SU-DHL-6 (cell line): ENCODE data around the gene ZDHHC4.

Experiments used
- H2AFZ ChIP-seq: fragments of 200-600 bp; sonication (generic); 2 replicates; pipeline ENCODE4 v1.6.1; 2014; ENCODE audit warnings: low read depth, mild to moderate bottlenecking, moderate library complexity, mixed read lengths, antibody characterized with exemption, low read length; ENCODE audit not compliant: severe bottlenecking
- H3F3A ChIP-seq: fragments of 200-600 bp; shearing (Covaris generic); 2 replicates; pipeline ENCODE4 v1.6.0; 2016; ENCODE audit warnings: antibody characterized with exemption, mild to moderate bottlenecking; ENCODE audit not compliant: insufficient read depth
- H3K27ac ChIP-seq: fragments of 200-600 bp; sonication (generic); 2 replicates; pipeline ENCODE4 v1.5.1; 2016; ENCODE audit warnings: low read depth, mild to moderate bottlenecking, low read length, moderate library complexity, mixed read lengths
- H3K27me3 ChIP-seq: fragments of 200-600 bp; sonication (generic), shearing (Covaris generic); 2 replicates; pipeline ENCODE4 v1.6.0; 2014; ENCODE audit warnings: mild to moderate bottlenecking, low read length
- H3K36me3 ChIP-seq: fragments of 200-600 bp; sonication (generic); 2 replicates; pipeline ENCODE4 v1.6.1; 2014; ENCODE audit warnings: mild to moderate bottlenecking, low read length, mixed read lengths
- H3K4me2 ChIP-seq: fragments of 300-600, 200-600 bp; shearing (Covaris generic), sonication (generic); 2 replicates; pipeline ENCODE4 v1.6.0; 2014; ENCODE audit warnings: low read length, low read depth, mild to moderate bottlenecking; ENCODE audit not compliant: poor library complexity, severe bottlenecking
- H3K4me3 ChIP-seq: fragments of 200-600 bp; sonication (generic); 2 replicates; pipeline ENCODE4 v1.5.1; 2014; ENCODE audit warnings: antibody characterized with exemption, low read length, mild to moderate bottlenecking, mixed read lengths; ENCODE audit not compliant: insufficient read depth, poor library complexity, severe bottlenecking
- H3K79me2 ChIP-seq: fragments of 200-600 bp; sonication (generic); 2 replicates; pipeline ENCODE4 v1.6.1; 2014; ENCODE audit warnings: mild to moderate bottlenecking, low read length, moderate library complexity; ENCODE audit not compliant: insufficient read depth
- H3K9ac ChIP-seq: fragments of 200-600 bp; sonication (generic); 2 replicates; pipeline ENCODE4 v1.7.0; 2014; ENCODE audit warnings: mild to moderate bottlenecking, low read length
- H3K9me2 ChIP-seq: fragments of 200-600 bp; sonication (generic); replicated peaks from 2 replicates; pipeline ENCODE4 v1.6.1; 2014; ENCODE audit warnings: low read length; ENCODE audit not compliant: insufficient read depth
- H3K9me3 ChIP-seq: fragments of 200-600 bp; sonication (generic); 2 replicates; pipeline ENCODE4 v1.6.1; 2014; ENCODE audit warnings: low read length, mixed read lengths; ENCODE audit not compliant: insufficient read depth
- H4K20me1 ChIP-seq: fragments of 200-600 bp; sonication (generic); 2 replicates; pipeline ENCODE4 v1.6.1; 2014; ENCODE audit warnings: low read depth, mild to moderate bottlenecking, antibody characterized with exemption, low read length, moderate library complexity, mixed read lengths
- EZH2phosphoT487 ChIP-seq: fragments of 200-600 bp; sonication (generic), shearing (Covaris generic); conservative IDR thresholded peaks from 2 replicates; pipeline ENCODE4 v1.6.1; 2018; ENCODE audit warnings: mild to moderate bottlenecking, antibody characterized with exemption, low read length, moderate library complexity, mixed read lengths
- TF ChIP-seq, protein P1 (sequence below): fragments of 200-600 bp; sonication (generic); IDR thresholded peaks from one replicate; pipeline ENCODE4 v1.5.1; 2017; ENCODE audit warnings: antibody characterized with exemption, mild to moderate bottlenecking, low read length, moderate library complexity; ENCODE audit not compliant: insufficient read depth, poor library complexity, severe bottlenecking

ZDHHC4 gene

GRCh38 chr7:6600093-6600492 lies 22.8 kb downstream of the ZDHHC4 start:
- no peaks in the 10 kb centered on the region; the same call in 1 of the 2 replicates for H3K36me3 ChIP-seq
- TF ChIP-seq EZH2phosphoT487: no peak
- TF ChIP-seq, protein P1, sequence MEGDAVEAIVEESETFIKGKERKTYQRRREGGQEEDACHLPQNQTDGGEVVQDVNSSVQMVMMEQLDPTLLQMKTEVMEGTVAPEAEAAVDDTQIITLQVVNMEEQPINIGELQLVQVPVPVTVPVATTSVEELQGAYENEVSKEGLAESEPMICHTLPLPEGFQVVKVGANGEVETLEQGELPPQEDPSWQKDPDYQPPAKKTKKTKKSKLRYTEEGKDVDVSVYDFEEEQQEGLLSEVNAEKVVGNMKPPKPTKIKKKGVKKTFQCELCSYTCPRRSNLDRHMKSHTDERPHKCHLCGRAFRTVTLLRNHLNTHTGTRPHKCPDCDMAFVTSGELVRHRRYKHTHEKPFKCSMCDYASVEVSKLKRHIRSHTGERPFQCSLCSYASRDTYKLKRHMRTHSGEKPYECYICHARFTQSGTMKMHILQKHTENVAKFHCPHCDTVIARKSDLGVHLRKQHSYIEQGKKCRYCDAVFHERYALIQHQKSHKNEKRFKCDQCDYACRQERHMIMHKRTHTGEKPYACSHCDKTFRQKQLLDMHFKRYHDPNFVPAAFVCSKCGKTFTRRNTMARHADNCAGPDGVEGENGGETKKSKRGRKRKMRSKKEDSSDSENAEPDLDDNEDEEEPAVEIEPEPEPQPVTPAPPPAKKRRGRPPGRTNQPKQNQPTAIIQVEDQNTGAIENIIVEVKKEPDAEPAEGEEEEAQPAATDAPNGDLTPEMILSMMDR: no peak

DNA sequence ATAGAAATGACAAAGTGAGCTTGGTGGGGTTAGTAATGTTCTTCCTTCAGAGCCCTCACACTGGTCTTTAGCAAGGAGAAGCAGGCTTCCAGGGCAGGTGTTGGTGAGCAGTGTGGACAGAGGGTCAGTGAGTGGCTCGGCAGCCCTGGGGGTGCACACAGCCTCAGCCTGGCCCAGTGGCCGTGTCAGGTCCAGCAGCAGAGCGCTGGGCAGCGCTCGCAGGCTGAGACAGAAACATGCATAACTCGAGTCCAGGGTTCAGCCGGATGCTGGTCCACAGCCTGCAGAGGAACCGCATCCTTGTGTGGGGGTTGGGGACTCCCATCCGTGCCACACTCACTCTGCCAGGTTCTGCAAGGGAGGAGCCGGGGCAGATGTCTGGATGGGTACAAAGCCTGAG lies 27.2 kb downstream of the ZDHHC4 start:
- Histone ChIP-seq H3K4me2 (no peak overlapping the region), H3K9me3 (no peaks in the 10 kb centered on the region), H3K27ac (no peak overlapping the region), H3K27me3 (no peaks in the 10 kb centered on the region), H3K36me3 (no peaks in the 10 kb centered on the region), H3K9ac (no peak overlapping the region), H2AFZ (no peak overlapping the region), H3F3A (no peaks in the 10 kb centered on the region), H4K20me1 (no peaks in the 10 kb centered on the region), H3K4me3 (no peak overlapping the region), H3K79me2 (no peaks in the 10 kb centered on the region), H3K9me2 (no peaks in the 10 kb centered on the region)
- TF ChIP-seq, protein P1: no peak
- TF ChIP-seq EZH2phosphoT487: no peak

More at GRCh38 chr7:6600093-6600492, 22.8 kb downstream of the ZDHHC4 start:
- Histone ChIP-seq H3K9ac (no peak overlapping the region), H2AFZ (no peak overlapping the region), H3K4me2 (no peak overlapping the region), H3K9me2 (no peaks in the 10 kb centered on the region), H4K20me1 (no peaks in the 10 kb centered on the region), H3F3A (no peaks in the 10 kb centered on the region), H3K27me3 (no peaks in the 10 kb centered on the region), H3K4me3 (no peak overlapping the region), H3K27ac (no peak overlapping the region), H3K9me3 (no peaks in the 10 kb centered on the region), H3K79me2 (no peaks in the 10 kb centered on the region)

- Histone ChIP-seq H3K27ac (no peak overlapping the region), H2AFZ (no peak overlapping the region), H3K9me2 (no peaks in the 10 kb centered on the region), H3K9me3 (no peaks in the 10 kb centered on the region), H3K9ac (no peak overlapping the region), H3K4me3 (no peak overlapping the region), H3K27me3 (no peaks in the 10 kb centered on the region), H3F3A (no peaks in the 10 kb centered on the region), H3K79me2 (no peaks in the 10 kb centered on the region), H3K36me3 (no peaks in the 10 kb centered on the region), H4K20me1 (no peaks in the 10 kb centered on the region), H3K4me2 (no peak overlapping the region)
- TF ChIP-seq EZH2phosphoT487: no peak
- TF ChIP-seq, protein P1: no peak
Observed at GRCh38 chr7:6606866-6607583, 29.8 kb downstream of the ZDHHC4 start.
